Osteocyte (in vitro differentiated cells): ENCODE data around the gene HPSE2. TPM values are rescaled to one million over a fixed set of nuclear protein-coding genes. Genes with fewer than 3 reads are reported as not detected.

Source experiments
- DNase-seq: peaks from one replicate; pipeline ENCODE4 v3.0.0; 2021; ENCODE audit warnings: mixed read lengths; ENCODE audit not compliant: unreplicated experiment; ENCODE audit errors: extremely low spot score
- H3K27ac Mint-ChIP-seq: one replicate; pipeline ENCODE4 v1.8.0; 2021; ENCODE audit warnings: mild to moderate bottlenecking, mixed read lengths; ENCODE audit not compliant: unreplicated experiment
- H3K27me3 Mint-ChIP-seq: one replicate; pipeline ENCODE4 v1.8.0; 2021; ENCODE audit warnings: mixed read lengths; ENCODE audit not compliant: unreplicated experiment
- H3K36me3 Mint-ChIP-seq: one replicate; pipeline ENCODE4 v1.8.0; 2021; ENCODE audit warnings: mixed read lengths; ENCODE audit not compliant: unreplicated experiment
- H3K4me1 Mint-ChIP-seq: one replicate; pipeline ENCODE4 v1.8.0; 2021; ENCODE audit warnings: mixed read lengths; ENCODE audit not compliant: unreplicated experiment
- H3K4me3 Mint-ChIP-seq: one replicate; pipeline ENCODE4 v1.8.0; 2021; ENCODE audit warnings: mild to moderate bottlenecking, moderate library complexity, mixed read lengths; ENCODE audit not compliant: unreplicated experiment
- H3K9me3 Mint-ChIP-seq: one replicate; pipeline ENCODE4 v1.8.0; 2021; ENCODE audit warnings: mixed read lengths; ENCODE audit not compliant: unreplicated experiment
- total RNA-seq: library from RNA; stranded (reverse); gene quantifications from 2 replicates; pipeline ENCODE4 v1.2.1, GENCODE V29; 2021
- TF ChIP-seq, protein P1 (sequence below): fragments of 200-600 bp; sonication (generic); IDR thresholded peaks from 2 replicates; pipeline ENCODE4 v1.5.0; 2021; ENCODE audit warnings: antibody characterized with exemption, mild to moderate bottlenecking, moderate library complexity

The HPSE2 gene
- total RNA-seq, 1 donor from 2014 or later = not detected

DNA sequence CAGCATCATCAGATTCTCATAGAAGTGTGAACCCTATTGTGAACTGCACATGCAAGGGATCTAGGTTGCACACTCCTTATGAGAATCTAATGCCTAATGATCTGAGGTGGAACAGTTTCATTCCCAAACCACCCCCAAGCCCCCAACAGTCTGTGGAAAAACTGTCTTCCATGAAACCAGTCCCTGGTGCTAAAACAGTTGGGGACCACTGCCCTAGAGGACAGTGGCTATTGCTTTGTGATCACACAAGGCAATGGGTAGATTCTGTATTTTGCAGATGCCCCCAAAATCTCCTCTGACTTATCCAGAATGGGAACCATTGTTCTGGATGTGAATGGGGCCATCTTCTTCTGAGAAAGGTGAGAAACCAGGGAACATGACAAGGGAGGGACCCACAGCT, 757.8 kb downstream of the HPSE2 start:
- no peak for DNase-seq
- Mint-ChIP-seq H3K9me3 (no peaks in the 10 kb centered on the region), H3K4me3 (no peak overlapping the region), H3K4me1 (no peaks in the 10 kb centered on the region), H3K36me3 (no peaks in the 10 kb centered on the region), H3K27ac (no peak overlapping the region), H3K27me3 (peaks cover 7% of the 10 kb centered on the region)
- TF ChIP-seq, protein P1, sequence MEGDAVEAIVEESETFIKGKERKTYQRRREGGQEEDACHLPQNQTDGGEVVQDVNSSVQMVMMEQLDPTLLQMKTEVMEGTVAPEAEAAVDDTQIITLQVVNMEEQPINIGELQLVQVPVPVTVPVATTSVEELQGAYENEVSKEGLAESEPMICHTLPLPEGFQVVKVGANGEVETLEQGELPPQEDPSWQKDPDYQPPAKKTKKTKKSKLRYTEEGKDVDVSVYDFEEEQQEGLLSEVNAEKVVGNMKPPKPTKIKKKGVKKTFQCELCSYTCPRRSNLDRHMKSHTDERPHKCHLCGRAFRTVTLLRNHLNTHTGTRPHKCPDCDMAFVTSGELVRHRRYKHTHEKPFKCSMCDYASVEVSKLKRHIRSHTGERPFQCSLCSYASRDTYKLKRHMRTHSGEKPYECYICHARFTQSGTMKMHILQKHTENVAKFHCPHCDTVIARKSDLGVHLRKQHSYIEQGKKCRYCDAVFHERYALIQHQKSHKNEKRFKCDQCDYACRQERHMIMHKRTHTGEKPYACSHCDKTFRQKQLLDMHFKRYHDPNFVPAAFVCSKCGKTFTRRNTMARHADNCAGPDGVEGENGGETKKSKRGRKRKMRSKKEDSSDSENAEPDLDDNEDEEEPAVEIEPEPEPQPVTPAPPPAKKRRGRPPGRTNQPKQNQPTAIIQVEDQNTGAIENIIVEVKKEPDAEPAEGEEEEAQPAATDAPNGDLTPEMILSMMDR = no peak

DNA sequence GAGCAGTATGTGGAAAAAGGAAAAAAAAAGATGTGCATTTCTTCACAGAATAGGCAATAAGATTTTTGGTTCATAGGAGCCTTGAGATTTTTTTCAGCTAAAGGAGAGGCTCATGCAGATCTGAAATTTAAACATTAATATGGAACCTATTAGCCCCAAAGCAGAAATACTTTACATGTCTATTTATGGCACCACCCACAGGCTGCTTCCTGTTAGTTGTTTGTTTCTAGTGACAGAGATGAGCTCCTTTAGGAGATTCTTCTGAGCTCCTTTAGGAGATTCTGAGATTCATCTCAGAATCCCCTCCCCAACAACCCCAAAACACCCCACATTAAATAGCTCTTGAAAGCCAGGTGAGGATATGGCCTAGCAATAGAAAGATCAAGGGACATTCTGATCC, 761.0 kb downstream of the HPSE2 start:
- H3K4me1 Mint-ChIP-seq = no peaks in the 10 kb centered on the region
- H3K9me3 Mint-ChIP-seq = no peaks in the 10 kb centered on the region
- no peak for DNase-seq
- TF ChIP-seq, protein P1 = no peak
- no peak overlapping the region for H3K4me3 Mint-ChIP-seq
- H3K27me3 Mint-ChIP-seq = peaks cover 30% of the 10 kb centered on the region
- H3K27ac Mint-ChIP-seq = no peak overlapping the region
- no peaks in the 10 kb centered on the region for H3K36me3 Mint-ChIP-seq

DNA sequence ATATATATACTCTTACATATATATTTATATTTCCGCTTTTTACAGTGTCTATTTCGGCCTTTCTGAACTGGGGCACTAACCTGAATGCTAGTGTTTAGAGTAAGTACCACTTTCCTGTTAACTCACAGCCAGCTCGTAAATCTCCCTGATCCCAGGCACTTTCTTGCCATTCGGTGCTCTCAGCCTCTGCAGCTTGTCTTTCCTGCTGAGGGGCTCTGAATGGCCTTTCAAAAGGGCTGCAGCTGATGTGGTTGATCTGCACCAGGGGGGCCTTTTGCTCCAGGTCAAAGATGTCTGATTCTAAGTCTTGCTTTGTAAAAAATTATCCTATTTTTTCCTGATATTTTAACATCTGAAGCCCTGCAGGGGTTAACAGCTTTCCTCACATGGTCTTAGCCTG, 763.5 kb downstream of the HPSE2 start:
- no peak for DNase-seq
- no peaks in the 10 kb centered on the region for H3K9me3 Mint-ChIP-seq
- peaks cover 2% of the 10 kb centered on the region for H3K4me1 Mint-ChIP-seq
- H3K27ac Mint-ChIP-seq = no peak overlapping the region
- H3K27me3 Mint-ChIP-seq = peaks cover 33% of the 10 kb centered on the region
- no peak overlapping the region for H3K4me3 Mint-ChIP-seq
- TF ChIP-seq, protein P1 = no peak
- H3K36me3 Mint-ChIP-seq = no peaks in the 10 kb centered on the region

DNA sequence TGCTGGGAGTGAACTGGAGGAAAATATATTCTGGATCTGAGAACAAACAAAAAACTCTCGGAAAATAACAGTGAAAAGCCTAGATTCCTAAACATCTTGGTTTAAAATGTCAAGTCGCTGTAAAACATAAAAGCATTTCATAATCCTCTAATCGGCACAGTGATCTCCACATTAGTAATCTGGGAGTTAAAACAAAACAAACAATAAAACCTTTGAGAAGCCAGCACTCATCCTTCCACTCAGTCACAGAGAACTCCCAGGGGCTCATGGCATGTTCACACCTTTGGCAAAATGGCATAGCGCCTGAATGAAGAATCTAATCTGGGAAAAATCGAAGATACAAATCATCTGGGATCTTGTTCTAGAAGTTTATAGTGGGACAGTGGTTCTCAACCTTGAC, 764.8 kb downstream of the HPSE2 start:
- peaks cover 33% of the 10 kb centered on the region for H3K27me3 Mint-ChIP-seq
- no peak overlapping the region for H3K27ac Mint-ChIP-seq
- H3K4me3 Mint-ChIP-seq = no peak overlapping the region
- TF ChIP-seq, protein P1 = no peak
- H3K9me3 Mint-ChIP-seq = no peaks in the 10 kb centered on the region
- no peak for DNase-seq
- no peaks in the 10 kb centered on the region for H3K36me3 Mint-ChIP-seq
- H3K4me1 Mint-ChIP-seq = peaks cover 2% of the 10 kb centered on the region

DNA sequence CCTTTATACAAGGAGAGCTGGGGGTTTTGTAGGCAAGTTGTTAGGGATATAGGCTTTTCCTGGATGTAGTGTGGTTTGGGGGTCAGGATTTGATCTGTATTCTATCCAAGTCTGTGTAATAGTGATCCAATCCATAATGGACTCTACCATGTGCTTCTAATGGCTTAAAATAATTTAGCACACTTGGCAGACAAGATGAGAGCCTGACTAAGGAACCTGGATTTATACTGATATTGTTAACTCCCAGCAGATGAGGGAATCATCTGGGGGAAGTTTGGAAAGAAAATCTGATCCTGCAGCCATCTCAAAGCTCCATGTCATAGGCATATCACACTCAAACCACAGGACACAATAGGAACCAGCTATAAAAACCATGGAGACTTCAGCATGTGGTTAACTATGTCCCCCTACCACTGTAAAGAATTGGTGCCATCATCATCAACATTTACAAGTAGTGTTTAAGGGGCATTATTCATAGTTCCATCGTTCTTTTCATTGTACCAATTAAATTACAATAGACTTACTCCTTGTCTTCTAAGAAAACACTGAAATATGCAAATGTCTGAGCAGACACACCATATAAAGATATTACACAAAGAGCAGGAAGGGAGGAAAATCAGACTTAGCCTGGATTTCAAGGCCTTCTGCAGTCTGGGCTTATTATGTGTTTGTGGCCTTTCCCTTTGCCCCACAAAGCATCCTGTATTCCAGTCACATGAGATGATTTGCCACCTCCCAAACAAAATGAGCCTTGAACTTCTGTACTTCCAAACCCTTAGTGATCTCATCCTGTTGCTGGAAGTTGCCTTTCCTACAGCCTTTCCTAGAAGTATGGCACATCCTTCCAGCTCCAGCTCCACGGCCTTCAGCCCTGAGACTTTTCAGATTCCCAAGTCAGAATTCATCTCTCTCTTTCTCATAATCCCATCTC, 766.4 kb downstream of the HPSE2 start:
- Mint-ChIP-seq H3K4me1 (peaks cover 2% of the 10 kb centered on the region), H3K36me3 (no peaks in the 10 kb centered on the region), H3K27me3 (peaks cover 33% of the 10 kb centered on the region), H3K4me3 (no peak overlapping the region), H3K27ac (no peak overlapping the region), H3K9me3 (no peaks in the 10 kb centered on the region)
- TF ChIP-seq, protein P1 = no peak
- no peak for DNase-seq
